ENCODE data around the gene FBXO15.

FBXO15 gene

DNA sequence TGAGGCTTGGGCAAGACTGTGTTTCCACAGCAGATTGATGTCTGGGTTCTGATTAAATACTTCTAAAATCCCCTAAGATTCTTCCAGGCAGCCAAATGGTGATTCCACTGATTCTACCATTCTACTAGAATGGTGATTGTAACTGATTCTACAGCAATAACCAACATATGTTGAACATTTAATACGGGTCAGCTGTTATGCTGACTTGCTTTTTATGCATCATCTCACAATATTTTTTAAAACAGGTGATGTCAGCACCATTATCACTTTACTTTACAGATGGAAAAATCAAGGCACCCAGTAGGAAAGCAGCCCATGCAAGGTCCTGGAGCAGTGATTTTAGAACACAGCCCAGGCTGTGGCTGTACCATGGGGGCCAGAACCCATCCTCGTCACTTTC is 38.2 kb upstream of the FBXO15 start:
- no peak overlapping the region for H3K4me3 ChIP-seq (ENCODE audit: low read depth, low read length)
- DNase-seq (ENCODE audit: low read depth) = no peak
- TF ChIP-seq CTCF (IDR thresholded peaks at IDR 0.05; ENCODE audit: control insufficient read depth, extremely low read depth, insufficient read depth) = no peak

DNA sequence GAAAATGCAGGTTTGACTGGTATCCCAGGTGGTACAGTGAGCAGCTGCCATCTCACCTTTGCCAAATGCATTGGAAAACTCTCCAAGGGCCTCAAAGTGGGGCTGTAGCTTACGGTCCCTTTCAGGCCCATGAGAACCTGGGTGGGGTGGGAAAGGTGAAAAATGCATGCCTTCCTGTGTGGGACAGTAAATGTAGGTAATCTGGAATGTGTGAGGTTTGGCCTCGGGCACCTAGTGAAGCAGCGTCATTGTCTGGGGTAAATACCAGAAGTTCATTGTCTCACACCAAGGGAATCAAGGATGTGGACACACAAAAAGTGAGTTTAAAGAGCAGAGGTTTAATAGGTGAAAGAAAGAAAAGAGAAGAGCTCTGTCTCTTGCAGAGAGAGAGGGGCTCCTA is 37.2 kb upstream of the FBXO15 start:
- H3K4me3 ChIP-seq (ENCODE audit: low read depth, low read length) = no peak overlapping the region
- no peak for TF ChIP-seq CTCF (IDR thresholded peaks at IDR 0.05; ENCODE audit: control insufficient read depth, extremely low read depth, insufficient read depth)
- DNase-seq (ENCODE audit: low read depth) = no peak

DNA sequence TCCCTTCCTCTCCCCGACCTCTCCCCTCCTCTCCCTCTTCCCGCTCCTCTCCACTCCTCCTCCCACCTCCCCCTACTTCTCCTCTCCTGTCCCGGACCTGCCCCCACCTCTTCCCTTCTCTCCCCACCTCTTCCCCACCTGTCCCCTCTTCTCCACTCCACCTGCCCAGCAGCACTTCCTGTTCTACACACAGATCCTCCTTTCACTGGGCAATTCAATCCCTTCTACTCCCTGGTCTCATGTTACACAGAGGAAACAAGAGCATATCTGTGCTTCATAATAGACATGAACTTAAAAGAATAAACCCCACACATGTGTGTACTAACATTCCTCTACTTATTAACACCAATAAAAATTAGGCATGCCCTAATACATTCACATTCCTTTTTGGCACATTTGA is 35.5 kb upstream of the FBXO15 start:
- no peak for TF ChIP-seq CTCF (IDR thresholded peaks at IDR 0.05; ENCODE audit: control insufficient read depth, extremely low read depth, insufficient read depth)
- no peak overlapping the region for H3K4me3 ChIP-seq (ENCODE audit: low read depth, low read length)
- DNase-seq (ENCODE audit: low read depth) = no peak

DNA sequence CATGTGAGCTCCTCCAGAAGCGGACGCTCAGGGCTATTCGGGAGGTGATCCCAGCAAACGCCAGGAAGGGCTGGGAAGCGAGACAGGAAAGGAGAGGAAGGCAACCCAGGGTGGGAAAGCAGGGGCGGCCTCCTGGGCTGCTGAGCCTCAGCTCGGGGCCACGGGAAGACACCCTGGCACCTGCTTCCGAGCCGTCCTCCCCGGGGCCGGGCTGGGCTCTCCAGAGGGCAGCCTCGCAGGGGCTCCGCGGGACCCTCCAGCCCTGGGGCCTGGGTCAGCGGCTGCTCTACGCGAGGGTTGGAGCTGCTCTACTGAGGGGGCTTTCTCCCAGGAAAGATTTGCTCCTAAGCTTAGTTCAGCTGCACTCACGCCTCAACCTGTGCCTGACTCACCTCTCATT is 34.7 kb upstream of the FBXO15 start:
- no peak for DNase-seq (ENCODE audit: low read depth)
- H3K4me3 ChIP-seq (ENCODE audit: low read depth, low read length) = no peak overlapping the region
- no peak for TF ChIP-seq CTCF (IDR thresholded peaks at IDR 0.05; ENCODE audit: control insufficient read depth, extremely low read depth, insufficient read depth)

- DNase-seq (ENCODE audit: low read depth) = no peak
- no peak for TF ChIP-seq CTCF (IDR thresholded peaks at IDR 0.05; ENCODE audit: control insufficient read depth, extremely low read depth, insufficient read depth)
- H3K4me3 ChIP-seq (ENCODE audit: low read depth, low read length) = no peak overlapping the region
Measured at GRCh38 chr18:74179623-74180199, 32.1 kb upstream of the FBXO15 start.

DNA sequence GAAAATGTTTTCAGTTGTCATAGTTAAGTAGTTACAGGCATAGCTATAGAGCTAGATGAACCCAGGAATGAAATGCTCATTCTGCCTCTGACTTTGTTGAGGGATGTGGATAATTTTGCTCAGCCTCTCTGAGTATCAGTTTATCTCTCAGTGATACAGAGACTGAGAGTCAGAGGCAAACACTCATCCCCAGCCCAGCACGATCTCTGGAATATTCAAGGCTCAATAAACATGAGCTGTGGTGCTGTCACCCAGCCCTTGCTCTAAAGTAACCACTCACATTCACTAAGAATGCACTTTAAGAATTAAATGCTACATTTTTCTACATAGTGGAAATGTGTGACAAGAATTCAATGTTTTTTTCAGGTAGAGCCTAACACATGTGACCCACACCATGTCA is 31.2 kb upstream of the FBXO15 start:
- no peak for TF ChIP-seq CTCF (IDR thresholded peaks at IDR 0.05; ENCODE audit: control insufficient read depth, extremely low read depth, insufficient read depth)
- no peak for DNase-seq (ENCODE audit: low read depth)
- no peak overlapping the region for H3K4me3 ChIP-seq (ENCODE audit: low read depth, low read length)

- H3K4me3 ChIP-seq (ENCODE audit: low read depth, low read length) = no peak overlapping the region
- no peak for TF ChIP-seq CTCF (IDR thresholded peaks at IDR 0.05; ENCODE audit: control insufficient read depth, extremely low read depth, insufficient read depth)
- peak; percentile 31 for DNase-seq (ENCODE audit: low read depth)
Measured at GRCh38 chr18:74175658-74176057, 28.0 kb upstream of the FBXO15 start.

All from LNCaP clone FGC (cell line).